Kidney glomerular epithelial cell (primary cell): ENCODE results near the gene DCDC2.
A peak's percentile ranks its signal among the peaks of the same experiment; 100 is the strongest.
"Not testable (repeated sequence)": the region's sequence is repeated elsewhere in the genome, so short reads cannot be mapped to it uniquely, and the experiment has no call there.

Experiments
- DNase-seq: peaks from one replicate; lab custom pipeline; 2025; lab: John Stamatoyannopoulos, UW

DCDC2 gene

DNA sequence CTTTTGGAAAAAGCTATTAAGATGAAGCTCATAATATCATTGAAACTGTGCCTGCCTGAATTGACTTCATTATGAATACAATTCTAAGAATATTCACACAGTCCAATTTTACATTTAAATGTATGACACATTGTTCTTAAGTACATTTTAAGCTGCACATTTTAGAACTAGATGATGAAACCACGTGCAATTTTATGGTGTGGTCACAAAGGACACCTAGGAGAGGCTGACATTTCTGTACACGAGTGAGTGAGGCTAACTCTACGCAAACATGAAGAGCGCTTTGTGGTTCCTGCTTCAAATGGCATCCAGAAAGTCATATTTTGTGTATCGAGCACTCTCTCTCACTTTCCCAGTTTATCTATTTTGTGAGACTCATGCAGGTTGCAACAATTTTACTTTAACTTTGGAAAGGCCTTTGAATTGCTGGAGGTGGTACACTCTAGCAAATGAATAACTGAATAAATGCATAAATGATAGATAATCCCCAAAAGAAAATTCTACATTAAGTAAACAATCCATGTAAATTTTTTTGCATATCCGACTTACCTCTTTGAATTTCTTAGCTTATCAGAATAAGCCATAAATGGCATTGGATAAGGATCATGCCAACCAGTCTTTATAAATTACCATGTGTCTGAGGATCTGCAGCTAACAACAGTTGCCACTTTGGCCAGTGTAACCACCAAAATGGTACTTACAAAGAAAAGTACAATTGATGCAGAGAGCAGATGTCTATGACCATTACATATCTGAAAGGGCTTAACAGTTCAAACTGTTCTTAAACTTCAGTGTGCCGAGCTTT is 134.5 kb downstream of the DCDC2 start:
- DNase-seq, result no peak

DNA sequence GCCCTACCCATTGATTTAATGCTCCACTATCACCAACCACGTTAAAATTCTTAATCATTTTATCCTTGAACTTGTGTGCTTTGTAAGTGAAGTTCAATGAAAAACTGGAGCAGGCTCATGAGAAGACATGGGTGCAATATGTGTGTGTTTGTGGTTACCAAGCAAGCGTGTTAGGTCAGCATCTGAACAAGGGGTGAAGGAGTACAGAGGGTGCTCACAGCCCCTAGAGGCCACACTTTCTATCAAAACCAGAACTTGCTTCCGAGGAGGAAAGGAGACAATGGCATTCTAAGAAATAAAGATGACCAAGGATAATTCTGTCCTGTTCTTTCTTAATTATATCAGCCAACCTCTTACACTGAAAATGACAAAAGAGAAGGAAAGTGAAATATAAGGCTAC is 138.2 kb downstream of the DCDC2 start:
- DNase-seq, result no peak

DNA sequence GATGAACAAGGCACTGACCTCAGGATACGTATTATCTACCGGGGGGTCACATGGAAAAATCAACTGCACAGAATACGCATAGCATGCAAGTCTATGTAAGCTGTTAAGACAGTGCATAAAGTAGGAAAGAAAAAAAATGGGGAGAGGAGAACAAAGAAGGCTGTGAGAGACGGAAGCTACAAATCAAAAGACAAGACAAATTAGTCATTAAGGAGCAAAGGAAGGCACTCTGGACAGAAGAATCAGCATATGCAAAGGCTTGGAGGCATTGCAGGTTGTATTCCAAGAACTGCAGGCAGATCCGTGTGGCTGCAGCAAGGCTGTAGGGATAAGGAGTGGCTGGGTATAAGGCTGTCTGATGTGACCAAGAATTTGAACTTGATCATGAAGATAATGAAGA is 142.9 kb downstream of the DCDC2 start:
- no peak for DNase-seq

DNA sequence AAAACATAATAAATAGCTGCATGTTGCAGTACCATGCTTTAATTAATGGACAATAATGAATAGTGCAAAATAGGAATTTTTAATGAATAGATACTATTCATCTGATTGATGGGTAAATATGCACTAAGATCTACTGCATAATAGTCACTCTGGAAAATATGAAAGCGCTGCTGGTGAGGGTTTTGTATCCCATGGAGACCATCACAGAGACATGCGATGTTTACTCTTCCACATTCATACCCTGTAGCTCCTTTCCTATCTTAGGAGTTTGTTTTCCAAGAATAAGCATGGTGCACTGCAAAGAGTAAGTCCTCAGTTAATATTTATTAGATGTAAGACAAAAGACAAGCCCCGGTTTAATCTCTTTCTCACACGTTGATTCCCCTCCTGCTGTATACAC is 150.4 kb downstream of the DCDC2 start:
- no peak for DNase-seq

DNA sequence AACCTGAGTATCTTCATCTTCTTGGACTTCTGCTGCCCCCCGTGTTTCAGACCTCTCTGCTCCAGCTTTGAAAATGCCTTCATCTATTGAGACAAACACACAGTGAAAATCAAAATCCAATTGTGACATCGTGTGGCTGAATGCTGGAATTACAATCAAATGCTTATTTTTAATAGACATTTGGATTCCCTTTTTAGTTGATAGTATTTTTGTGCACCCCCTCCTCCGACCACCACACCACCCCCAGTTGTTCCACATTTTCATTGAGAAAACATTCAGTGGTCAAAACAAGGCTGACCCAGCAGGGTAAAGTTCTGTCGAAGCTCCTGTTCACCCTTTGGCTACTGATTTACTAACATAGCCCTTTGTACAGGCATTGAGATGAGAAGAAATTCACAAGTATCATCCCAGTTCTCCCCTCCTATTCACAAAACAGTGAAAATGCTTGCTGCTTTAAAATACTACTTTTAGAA is 152.8 kb downstream of the DCDC2 start:
- peak; percentile 20 for DNase-seq

DNA sequence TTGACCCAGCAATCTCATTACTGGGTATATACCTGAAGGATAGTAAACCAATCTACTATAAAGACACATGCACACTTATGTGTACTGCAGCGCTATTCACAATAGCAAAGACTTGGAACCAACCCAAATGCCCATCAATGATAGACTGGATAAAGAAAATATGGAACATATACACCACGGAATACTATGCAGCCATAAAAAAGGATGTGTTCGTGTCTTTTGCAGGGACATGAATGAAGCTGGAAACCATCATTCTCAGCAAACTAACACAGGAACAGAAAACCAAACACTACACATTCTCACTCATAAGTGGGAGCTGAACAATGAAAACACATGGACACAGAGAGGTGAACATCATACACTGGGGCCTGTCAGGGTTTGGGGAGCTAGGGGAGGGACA is 153.7 kb downstream of the DCDC2 start:
- DNase-seq, result not testable (repeated sequence)

DNA sequence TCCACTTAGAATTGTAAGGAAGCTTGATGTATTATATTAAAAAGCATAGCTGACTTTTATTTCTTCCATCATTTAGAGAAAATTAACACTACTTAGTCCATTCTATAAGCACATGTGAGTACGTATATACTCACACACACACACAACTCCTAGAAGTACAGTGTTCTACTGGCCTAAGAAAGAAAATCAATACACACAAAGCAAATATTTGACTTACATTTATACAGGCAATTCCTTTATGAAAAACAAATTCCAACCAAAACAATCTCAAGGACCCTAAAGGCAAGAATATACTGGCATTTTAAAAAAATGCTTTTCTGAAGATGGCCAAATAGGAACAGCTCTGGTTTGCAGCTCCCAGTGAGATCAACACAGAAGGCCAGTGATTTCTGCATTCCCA is 160.0 kb downstream of the DCDC2 start:
- no peak for DNase-seq

DNA sequence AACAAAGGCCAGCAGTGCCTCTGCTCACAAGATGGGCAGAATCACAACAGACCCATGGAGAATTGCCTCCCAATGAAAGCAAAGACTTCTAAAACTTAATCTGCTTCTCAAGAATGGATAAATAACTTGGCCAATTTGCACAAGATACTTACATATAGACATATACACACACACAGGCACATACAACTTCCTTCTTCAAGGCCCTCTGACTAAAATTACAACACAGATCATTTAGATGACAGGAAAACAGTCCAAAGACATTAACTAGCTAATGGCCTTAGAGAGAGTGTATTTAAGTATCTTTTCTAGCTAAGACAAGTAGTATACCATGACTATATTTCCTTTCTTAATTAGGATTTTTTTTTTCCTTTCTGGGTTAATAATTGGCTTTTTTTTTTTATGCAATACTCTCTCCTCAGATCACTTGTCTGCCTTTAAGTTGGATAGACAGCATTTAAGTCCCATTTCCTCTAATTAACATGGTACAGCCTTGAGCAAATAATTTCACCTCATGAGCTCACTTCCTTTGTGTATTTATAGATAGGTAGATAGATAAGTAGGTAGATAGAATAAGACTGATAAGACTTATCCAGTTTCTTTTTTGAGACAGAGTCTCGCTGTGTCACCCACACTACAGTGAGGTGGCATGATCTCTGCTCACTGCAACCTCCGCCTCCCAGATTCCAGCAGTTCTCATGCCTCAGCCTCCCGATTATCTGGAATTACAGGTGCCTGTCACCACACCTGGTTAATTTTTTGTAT is 161.8 kb downstream of the DCDC2 start:
- DNase-seq, result no peak

DNA sequence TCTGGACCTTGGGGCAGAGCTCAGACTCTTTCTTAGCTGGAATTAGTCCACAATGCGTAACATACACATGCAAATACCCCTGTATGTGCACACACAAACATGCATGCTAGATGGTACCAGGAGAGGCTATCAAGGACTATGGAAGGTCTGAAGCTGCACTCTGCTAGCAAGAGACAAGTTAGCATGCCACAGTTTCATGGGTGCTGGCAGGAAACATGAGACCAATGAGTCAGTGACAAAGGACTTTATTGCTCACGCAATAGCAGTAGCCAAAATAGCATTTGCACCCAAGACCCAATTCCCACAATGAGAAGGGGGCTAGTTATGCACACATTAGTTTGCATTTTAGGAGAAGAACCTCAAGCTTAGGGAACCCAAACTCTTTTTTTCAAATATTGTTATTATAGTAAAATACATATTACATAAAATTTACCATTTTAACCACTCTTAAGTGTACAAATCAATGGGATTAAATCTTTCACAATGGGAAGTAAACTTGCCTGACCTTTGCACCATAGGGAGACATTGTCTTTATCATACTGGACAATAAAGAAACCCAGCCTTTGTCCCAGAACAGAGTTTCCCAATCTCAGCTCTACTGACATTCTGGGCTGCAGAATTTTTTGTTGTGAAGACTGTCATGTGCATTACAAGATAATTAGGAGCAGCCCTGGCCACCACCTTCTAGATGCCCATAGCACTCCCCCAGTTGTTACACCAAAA is 162.7 kb downstream of the DCDC2 start:
- no peak for DNase-seq

DNA sequence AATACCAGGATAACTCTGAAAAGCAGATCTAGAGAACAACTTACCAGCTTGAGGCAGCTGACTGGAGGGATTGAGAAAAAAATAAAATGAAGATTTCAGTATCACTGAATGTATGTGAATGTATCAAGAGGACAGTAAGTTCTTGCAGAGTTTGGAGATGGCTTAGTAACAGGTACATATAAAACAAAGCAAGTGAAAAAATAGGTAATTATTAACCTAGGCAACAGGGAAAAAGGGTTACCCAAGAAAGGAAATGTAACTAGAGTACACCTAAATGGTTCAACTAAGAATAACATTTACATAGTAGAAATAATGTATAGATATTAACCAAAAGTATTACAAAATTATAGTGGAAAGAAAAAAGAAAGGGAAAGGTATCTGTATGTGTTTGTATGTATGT is 164.5 kb downstream of the DCDC2 start:
- no peak for DNase-seq

DNA sequence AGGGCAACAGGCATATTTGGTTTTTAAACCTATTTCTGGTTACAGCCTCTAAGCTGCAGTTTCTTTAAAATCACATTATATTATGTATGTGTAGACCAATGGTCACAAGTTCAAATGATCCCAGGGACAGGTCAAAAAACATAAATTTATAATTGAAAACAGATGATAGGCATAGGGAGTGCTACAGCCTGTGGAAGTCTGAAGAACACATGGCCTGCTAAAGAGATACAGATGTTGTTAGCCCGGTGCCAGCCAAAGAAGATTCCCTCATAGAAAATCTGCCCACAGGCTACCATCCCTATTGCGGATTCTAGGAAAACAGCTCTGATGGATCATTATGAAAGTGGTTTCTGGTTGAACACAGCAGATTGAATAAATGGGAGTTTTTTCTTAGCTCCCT is 166.5 kb downstream of the DCDC2 start:
- DNase-seq, result no peak

DNA sequence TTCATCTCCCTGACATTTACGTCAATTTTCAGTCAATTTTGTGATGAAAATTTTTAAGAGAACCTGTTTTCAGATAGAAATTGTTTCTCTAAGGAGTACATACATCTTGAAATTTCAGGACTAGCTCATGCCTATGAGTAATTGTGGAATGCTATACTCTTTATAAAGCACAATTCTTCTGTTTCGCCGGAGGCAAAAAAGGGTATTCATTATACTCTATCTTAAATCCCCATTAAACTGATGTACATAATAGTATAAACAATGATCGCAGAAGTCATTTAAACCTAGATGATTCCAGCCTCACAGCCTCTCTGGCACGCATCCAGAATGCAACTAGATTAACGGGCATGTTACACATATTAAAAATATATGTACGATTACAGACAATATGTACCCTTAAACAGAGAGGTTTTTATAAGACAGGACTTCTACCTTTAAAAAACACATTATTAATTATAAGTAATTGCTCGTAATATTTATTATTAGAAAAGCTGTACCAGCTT is 169.2 kb downstream of the DCDC2 start:
- DNase-seq, result no peak

DNA sequence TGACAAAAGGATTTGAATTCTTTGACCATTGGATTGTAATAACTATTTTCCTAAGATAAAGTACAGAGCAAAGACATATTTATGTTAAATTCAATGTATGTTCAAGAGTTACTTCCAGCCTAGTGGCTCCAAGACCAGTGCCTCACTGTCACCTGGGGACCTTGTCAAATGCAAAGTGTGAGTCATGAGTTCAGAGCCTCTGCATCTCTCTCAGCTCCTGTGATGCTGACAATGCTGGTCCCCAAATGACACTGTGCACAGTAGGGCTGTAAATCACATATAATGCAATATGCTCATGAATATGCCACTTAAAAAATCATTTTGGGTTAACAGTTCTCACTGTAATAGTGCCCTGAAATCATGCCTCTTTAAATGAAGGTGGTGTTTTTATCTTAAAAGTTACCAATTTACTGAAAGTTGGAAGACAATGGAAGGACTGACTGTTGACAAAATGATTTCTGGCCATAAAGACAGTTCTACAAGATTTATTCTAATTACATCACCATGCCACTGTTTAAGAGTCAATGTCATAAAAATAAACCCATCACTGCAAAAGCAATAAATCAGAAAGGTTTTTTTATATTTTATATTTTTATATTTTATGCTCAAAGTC is 169.8 kb downstream of the DCDC2 start:
- no peak for DNase-seq

DNA sequence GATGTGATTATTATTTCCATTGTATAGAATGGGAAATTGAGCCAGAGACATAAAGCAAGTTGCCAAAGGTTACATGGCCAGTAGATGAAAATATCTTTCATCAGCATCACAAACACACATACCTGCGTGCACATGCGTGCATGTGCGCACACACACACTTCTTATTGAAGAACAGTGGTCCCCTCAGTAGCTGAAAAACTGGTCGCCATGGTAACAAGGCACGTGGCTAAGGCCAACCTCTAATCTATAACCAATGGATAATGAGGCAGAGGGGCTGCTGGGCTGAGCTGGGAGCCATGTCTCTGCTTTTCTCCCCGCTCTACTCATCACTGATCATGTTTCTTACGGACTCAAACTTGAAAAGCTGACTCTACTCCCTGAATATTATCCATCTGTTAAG is 171.5 kb downstream of the DCDC2 start:
- DNase-seq, result no peak

DNA sequence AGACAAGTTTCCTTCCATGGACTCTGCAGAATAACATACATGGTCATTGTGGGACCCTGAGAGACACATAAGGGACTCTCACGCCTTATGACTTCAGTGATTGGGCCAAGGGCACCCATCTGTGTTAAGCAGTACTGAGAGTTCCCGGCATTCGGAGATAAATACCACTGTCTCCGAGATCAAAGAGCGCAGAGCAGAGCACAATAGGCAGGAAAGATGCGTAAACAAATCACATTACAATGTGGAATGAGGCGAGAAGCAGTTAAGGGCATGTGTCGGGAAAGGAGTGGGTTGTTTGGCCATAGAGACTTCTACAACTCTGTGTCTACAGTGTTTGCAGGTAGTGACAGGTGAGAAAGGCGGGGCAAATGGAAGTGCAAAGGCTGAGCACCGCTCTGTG is 174.3 kb downstream of the DCDC2 start:
- no peak for DNase-seq

DNA sequence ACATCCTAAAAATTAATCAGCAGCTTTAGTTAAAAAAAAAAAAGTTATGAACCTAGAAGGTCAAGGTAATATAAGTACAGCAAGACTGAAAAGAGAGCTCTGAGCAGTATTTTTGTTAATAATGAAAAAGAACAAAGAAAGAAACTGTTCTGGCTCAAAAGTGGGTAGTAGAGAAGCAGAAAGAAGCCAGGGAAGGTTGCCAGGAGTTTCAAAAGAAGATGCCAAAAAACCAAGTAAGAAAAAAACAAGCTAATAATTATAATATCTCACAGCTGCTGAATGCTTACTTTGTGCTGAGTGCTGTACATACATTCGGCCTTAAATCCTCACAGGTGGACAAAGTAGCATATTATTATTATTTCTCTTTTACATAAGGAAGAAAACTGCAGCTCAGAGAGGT is 200.0 kb downstream of the DCDC2 start:
- DNase-seq, result no peak

DNA sequence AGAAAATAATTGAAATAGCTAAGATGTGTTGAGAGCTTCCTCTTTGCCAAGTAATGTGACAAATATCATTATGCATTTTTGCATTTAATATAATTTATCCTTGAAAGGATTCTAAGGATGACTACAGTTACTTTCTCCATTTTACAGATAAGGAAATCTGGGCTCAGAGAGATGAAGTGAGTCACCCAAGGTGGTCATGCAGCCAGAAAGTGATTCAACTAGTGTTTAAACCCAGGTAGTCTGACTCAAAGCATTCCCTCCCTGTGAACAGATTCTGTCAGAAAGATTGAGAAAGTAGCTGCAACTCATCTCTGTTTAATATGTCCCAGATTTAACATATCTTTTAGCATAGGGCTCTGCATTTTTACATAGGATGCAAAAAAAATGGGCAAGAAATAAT is 203.7 kb downstream of the DCDC2 start:
- peak; percentile 84 for DNase-seq

DNA sequence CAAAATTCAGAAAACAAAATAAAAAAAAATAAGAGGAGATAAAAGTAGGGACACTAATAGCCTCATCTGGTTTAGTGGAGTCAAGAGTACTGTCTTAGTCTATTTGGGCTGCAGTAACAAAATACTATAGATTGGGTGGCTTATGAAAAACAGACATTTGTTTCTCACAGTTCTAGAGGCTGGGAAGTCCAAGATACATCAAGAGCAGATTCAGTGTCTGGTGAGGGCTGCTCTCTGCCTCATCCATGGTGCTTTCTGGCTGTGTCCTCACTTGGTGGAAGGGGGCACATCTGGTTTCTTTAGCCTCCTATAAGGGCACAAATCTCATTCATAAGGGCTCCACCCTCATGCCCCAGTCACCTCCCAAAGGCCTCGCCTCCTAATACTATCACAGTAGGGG is 205.8 kb downstream of the DCDC2 start:
- no peak for DNase-seq

DNA sequence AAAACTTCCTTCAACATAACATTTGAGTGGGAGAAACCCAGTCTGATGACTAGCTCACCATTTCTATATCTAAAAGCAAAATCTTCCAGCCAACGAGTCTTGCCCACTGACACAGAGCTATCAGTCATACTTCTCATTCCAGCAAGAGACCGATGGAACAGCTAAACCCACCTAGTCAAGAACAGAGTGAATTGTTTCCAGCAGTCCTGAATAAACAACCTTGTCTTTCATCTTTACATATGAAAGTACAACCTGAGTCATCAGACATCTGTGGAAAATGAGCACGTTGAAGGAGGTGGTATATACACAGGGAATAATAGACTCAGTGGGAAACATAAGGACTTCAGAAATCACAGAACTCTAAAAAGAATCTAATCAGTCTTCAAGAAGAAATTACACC is 208.0 kb downstream of the DCDC2 start:
- DNase-seq, result no peak

DNA sequence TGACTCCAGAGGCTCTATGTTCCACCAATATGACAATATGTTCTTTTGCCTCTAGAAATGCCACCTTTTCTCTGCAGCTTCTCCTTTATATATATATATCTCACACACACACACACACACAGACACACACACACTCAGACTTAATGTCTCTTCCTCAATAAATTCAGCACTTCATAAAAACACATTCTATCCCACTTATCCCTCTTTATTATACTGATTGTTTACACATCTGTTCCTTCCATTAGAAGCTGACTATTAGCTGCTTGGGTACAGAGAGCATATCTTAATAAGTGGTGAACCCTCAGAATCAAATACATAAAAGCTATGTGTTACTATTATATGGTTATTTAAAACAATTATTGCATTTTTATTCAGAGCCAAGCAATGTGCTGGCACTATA is 208.6 kb downstream of the DCDC2 start:
- DNase-seq, result no peak

DNA sequence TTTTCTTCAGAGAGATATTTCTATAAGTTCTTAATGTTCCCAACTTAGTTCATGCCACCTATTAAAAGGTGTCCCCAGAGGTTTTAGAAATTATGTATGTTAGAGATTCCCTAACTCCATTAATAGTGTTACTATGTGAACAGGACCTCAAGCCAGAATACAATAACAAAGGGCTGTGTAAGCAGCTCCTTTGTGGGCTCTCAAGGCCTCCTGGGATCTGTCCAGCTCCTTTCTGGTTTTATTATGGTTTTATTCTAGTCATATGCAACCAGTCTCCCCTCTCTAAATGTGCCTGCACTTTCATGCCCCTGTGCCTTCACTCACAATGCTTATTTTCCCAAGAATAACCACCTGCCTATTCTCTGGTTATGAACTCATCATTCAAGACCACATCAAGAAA is 209.2 kb downstream of the DCDC2 start:
- DNase-seq, result no peak

DNA sequence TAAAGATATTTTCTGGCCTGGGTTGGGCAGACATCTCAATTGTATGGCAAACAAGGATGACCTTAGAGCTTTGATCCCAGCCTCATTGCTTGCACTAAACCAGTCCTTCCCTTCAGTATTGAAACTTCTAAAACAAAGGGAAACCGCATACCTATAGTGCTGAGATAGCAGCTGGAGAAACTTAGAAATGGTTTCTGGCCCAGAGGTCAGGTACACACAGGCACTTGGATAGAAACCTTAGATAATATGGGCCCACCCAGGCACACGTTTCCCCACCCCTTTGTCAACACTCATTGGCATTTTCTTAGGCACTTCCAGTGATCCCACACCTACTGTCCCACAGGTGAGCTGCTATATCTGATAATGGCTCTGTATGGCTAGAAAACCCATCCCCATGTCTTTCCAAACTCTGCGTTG is 209.7 kb downstream of the DCDC2 start:
- DNase-seq, result no peak
